Measurements from ENCODE around the gene SYAP1.
"Not testable (repeated sequence)": the region's sequence is repeated elsewhere in the genome, so short reads cannot be mapped to it uniquely, and the experiment has no call there.

The SYAP1 gene

GRCh38 chrX:16774746-16775145, 55.3 kb downstream of the SYAP1 start:
- in situ Hi-C loops (cut with MboI; ENCODE audit: low sequenced_read_pairs) = no loop called here

- in situ Hi-C loops (cut with MboI; ENCODE audit: low sequenced_read_pairs) = no loop called here
Measured at GRCh38 chrX:16778545-16778944, 59.1 kb downstream of the SYAP1 start.

- in situ Hi-C loops (cut with MboI; ENCODE audit: low sequenced_read_pairs) = no loop called here
Measured at GRCh38 chrX:16778993-16779392, 59.6 kb downstream of the SYAP1 start.

GRCh38 chrX:16779815-16780214, 60.4 kb downstream of the SYAP1 start:
- in situ Hi-C loops (cut with MboI; ENCODE audit: low sequenced_read_pairs) = not testable (repeated sequence)

- in situ Hi-C loops (cut with MboI; ENCODE audit: low sequenced_read_pairs) = no loop called here
Measured at GRCh38 chrX:16783452-16783851, 64.0 kb downstream of the SYAP1 start.

- in situ Hi-C loops (cut with MboI; ENCODE audit: low sequenced_read_pairs) = not testable (repeated sequence)
Measured at GRCh38 chrX:16784440-16784839, 65.0 kb downstream of the SYAP1 start.

- in situ Hi-C loops (cut with MboI; ENCODE audit: low sequenced_read_pairs) = no loop called here
Measured at GRCh38 chrX:16785247-16786138, 66.1 kb downstream of the SYAP1 start.

- in situ Hi-C loops (cut with MboI; ENCODE audit: low sequenced_read_pairs) = no loop called here
Measured at GRCh38 chrX:16786139-16786790, 66.9 kb downstream of the SYAP1 start, which contains the start of gene TXLNG. Gene TXLNG, plus strand, starts transcription at chrX:16786466. Its CDS starts 22 bp downstream, at chrX:16786488.

GRCh38 chrX:16786791-16787735, 67.7 kb downstream of the SYAP1 start:
- in situ Hi-C loops (cut with MboI; ENCODE audit: low sequenced_read_pairs) = no loop called here

GRCh38 chrX:16788477-16788876, 69.1 kb downstream of the SYAP1 start:
- in situ Hi-C loops (cut with MboI; ENCODE audit: low sequenced_read_pairs) = no loop called here

- in situ Hi-C loops (cut with MboI; ENCODE audit: low sequenced_read_pairs) = no loop called here
Measured at GRCh38 chrX:16796298-16796697, 76.9 kb downstream of the SYAP1 start.

GRCh38 chrX:16797358-16797757, 77.9 kb downstream of the SYAP1 start:
- in situ Hi-C loops (cut with MboI; ENCODE audit: low sequenced_read_pairs) = no loop called here

GRCh38 chrX:16797841-16798240, 78.4 kb downstream of the SYAP1 start:
- in situ Hi-C loops (cut with MboI; ENCODE audit: low sequenced_read_pairs) = no loop called here

- in situ Hi-C loops (cut with MboI; ENCODE audit: low sequenced_read_pairs) = no loop called here
Measured at GRCh38 chrX:16804923-16805464, 85.6 kb downstream of the SYAP1 start.

- in situ Hi-C loops (cut with MboI; ENCODE audit: low sequenced_read_pairs) = no loop called here
Measured at GRCh38 chrX:16807548-16807947, 88.1 kb downstream of the SYAP1 start.

GRCh38 chrX:16807976-16808542, 88.6 kb downstream of the SYAP1 start:
- in situ Hi-C loops (cut with MboI; ENCODE audit: low sequenced_read_pairs) = no loop called here

- in situ Hi-C loops (cut with MboI; ENCODE audit: low sequenced_read_pairs) = no loop called here
Measured at GRCh38 chrX:16814597-16814996, 95.2 kb downstream of the SYAP1 start.

All from HL-60/S4 (cell line).